HL-60 (cell line): ENCODE measurements around the gene MAP3K20.

Experiments used
- DNase-seq, 2 experiments: peaks; one replicate each; pipeline ENCODE4 v3.0.0-alpha.2; 2010 to 2020; ENCODE audit warnings: low read depth in 1 of 2, low spot score in 1 of 2
- H3K27ac ChIP-seq: fragments of 250-450 bp; sonication (Bioruptor Pico); replicated peaks from 2 replicates; pipeline ENCODE4 v1.5.1; 2020; ENCODE audit warnings: mild to moderate bottlenecking, moderate library complexity
- H3K27me3 ChIP-seq: fragments of 250-450 bp; sonication (Bioruptor Pico); 2 replicates; pipeline ENCODE4 v1.5.1; 2021; ENCODE audit warnings: mild to moderate bottlenecking, moderate library complexity; ENCODE audit not compliant: insufficient read depth, poor library complexity, severe bottlenecking
- H3K4me3 ChIP-seq: replicated peaks from 2 replicates; pipeline ENCODE4 v1.5.1; 2011; ENCODE audit warnings: mild to moderate bottlenecking, control low read depth, low read length; ENCODE audit not compliant: insufficient read depth
- GABPA ChIP-seq: IDR thresholded peaks from 2 replicates; pipeline ENCODE4 v1.6.1; 2012; ENCODE audit warnings: low read depth
- POLR2AphosphoS5 ChIP-seq: IDR thresholded peaks from 2 replicates; pipeline ENCODE4 v1.6.1; 2012; ENCODE audit warnings: low read depth
- SPI1 ChIP-seq: IDR thresholded peaks from 2 replicates; pipeline ENCODE4 v1.6.1; 2012; ENCODE audit warnings: low read depth, mild to moderate bottlenecking, borderline replicate concordance
- TF ChIP-seq, protein P1 (sequence below): IDR thresholded peaks from 2 replicates; pipeline ENCODE4 v1.6.1; 2012; ENCODE audit warnings: low read depth; ENCODE audit not compliant: insufficient replicate concordance
- TF ChIP-seq, protein P2 (sequence below): IDR thresholded peaks from one replicate; pipeline ENCODE4 v1.5.1; 2011; ENCODE audit warnings: low read length, control low read depth, inconsistent platforms; ENCODE audit not compliant: insufficient read depth

Gene MAP3K20

DNA sequence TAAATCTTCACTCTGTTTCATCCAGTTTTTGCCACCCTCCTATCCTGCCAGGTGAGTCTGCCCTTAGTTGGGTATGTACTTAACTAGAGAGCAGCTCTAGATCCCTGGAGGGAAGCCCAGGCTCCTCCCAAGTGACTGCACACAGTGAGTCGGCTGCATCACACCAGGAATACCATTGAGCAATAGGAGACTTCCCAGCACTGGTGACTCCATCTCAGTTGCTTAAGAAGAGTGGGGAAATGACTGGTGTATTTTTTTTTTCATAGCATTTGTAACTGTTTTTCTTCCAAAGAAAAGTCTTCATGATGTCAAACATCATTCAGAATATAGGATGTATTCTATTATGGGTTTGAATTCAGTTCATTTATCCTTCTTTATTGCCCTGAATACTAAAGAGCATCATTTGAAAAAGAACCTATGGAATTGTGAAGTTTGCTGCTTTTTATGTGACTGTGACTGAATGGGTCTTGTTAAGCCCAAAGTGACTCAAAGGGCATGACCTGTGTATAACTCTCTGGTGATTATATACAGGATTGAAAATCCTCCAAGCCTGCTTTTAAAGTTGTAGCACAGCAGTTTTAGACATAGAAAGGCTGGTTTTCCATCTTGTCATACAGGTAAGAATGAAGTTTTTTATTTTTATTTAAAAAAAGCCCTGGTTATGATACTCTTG, 84.3 kb downstream of the MAP3K20 start:
- TF ChIP-seq, protein P1, sequence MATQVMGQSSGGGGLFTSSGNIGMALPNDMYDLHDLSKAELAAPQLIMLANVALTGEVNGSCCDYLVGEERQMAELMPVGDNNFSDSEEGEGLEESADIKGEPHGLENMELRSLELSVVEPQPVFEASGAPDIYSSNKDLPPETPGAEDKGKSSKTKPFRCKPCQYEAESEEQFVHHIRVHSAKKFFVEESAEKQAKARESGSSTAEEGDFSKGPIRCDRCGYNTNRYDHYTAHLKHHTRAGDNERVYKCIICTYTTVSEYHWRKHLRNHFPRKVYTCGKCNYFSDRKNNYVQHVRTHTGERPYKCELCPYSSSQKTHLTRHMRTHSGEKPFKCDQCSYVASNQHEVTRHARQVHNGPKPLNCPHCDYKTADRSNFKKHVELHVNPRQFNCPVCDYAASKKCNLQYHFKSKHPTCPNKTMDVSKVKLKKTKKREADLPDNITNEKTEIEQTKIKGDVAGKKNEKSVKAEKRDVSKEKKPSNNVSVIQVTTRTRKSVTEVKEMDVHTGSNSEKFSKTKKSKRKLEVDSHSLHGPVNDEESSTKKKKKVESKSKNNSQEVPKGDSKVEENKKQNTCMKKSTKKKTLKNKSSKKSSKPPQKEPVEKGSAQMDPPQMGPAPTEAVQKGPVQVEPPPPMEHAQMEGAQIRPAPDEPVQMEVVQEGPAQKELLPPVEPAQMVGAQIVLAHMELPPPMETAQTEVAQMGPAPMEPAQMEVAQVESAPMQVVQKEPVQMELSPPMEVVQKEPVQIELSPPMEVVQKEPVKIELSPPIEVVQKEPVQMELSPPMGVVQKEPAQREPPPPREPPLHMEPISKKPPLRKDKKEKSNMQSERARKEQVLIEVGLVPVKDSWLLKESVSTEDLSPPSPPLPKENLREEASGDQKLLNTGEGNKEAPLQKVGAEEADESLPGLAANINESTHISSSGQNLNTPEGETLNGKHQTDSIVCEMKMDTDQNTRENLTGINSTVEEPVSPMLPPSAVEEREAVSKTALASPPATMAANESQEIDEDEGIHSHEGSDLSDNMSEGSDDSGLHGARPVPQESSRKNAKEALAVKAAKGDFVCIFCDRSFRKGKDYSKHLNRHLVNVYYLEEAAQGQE: no peak
- TF ChIP-seq, protein P2, sequence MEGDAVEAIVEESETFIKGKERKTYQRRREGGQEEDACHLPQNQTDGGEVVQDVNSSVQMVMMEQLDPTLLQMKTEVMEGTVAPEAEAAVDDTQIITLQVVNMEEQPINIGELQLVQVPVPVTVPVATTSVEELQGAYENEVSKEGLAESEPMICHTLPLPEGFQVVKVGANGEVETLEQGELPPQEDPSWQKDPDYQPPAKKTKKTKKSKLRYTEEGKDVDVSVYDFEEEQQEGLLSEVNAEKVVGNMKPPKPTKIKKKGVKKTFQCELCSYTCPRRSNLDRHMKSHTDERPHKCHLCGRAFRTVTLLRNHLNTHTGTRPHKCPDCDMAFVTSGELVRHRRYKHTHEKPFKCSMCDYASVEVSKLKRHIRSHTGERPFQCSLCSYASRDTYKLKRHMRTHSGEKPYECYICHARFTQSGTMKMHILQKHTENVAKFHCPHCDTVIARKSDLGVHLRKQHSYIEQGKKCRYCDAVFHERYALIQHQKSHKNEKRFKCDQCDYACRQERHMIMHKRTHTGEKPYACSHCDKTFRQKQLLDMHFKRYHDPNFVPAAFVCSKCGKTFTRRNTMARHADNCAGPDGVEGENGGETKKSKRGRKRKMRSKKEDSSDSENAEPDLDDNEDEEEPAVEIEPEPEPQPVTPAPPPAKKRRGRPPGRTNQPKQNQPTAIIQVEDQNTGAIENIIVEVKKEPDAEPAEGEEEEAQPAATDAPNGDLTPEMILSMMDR: no peak
- TF ChIP-seq GABPA (no peak), POLR2AphosphoS5 (no peak), SPI1 (no peak)
- H3K27me3 ChIP-seq: no peaks in the 10 kb centered on the region
- no peak overlapping the region for H3K4me3 ChIP-seq
- no peak overlapping the region for H3K27ac ChIP-seq
- DNase-seq: peak; percentile 31 to 47

DNA sequence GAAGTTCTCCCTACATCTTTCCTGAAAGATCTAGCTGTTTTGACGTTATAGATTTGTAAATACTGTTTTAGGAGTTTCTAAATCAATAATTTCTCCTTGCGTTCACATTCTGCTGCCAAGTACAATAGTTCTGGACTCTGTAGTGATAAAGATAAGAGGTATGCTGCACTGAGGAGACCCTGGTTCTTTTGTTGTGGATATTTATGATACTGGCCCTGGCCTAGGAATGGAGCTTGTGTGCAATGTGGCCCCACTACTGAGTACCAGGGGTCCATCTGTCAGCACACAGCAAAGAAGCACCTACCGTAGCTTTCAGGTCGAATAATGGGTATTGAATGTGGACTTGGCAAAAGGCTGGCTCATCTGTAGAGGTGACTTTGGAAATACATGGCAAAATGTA, 85.0 kb downstream of the MAP3K20 start:
- H3K27ac ChIP-seq: no peak overlapping the region
- TF ChIP-seq GABPA: no peak
- TF ChIP-seq, protein P1: no peak
- no peak overlapping the region for H3K4me3 ChIP-seq
- no peak for DNase-seq
- no peaks in the 10 kb centered on the region for H3K27me3 ChIP-seq

DNA sequence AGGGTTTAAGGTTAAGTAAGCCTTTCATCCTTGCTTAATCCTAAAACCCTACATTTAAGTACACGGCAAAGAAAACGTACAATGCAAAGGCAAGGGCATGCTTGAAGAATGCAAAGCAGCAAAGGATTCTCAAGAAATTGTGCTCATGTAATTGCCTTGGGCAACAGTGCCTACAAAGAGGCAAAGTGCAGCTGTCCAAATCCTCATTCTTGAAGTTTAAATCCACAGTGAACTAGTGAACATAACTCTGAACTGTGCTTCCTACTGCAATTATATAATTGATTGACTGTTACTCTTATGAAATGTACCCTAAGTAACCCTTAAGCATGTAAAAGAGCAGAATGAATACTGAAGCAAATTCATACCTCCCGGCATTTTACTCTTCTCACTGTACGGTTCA, 85.4 kb downstream of the MAP3K20 start:
- DNase-seq: no peak
- no peaks in the 10 kb centered on the region for H3K27me3 ChIP-seq
- TF ChIP-seq, protein P1: peak; percentile 24
- TF ChIP-seq GABPA (no peak), SPI1 (no peak), POLR2AphosphoS5 (no peak)
- TF ChIP-seq, protein P2: no peak
- no peak overlapping the region for H3K27ac ChIP-seq
- H3K4me3 ChIP-seq: no peak overlapping the region
